Activated CD4-positive, alpha-beta memory T cell treated with anti-CD3 and anti-CD28 coated beads for 36 hours (primary cell): Measurements from ENCODE around the gene FAM171A2. TPM values are rescaled to one million over a fixed set of nuclear protein-coding genes. Genes with fewer than 3 reads are reported as not detected.
"Not testable (repeated sequence)": the region's sequence is repeated elsewhere in the genome, so short reads cannot be mapped to it uniquely, and the experiment has no call there.

ENCODE experiments used
- CTCF ChIA-PET: fragments of 350-600 bp; sonication (Branson Sonifier 250); formaldehyde crosslinking; loops from one replicate; lab custom pipeline; 2021; ENCODE audit warnings: antibody characterized with exemption, inconsistent platforms; lab: Charles Lee
- POLR2A ChIA-PET: fragments of 350-600 bp; sonication (Branson Sonifier 250); formaldehyde crosslinking; loops from one replicate; lab custom pipeline; 2021; ENCODE audit warnings: antibody characterized with exemption; lab: Charles Lee
- DNase-seq: peaks from one replicate; pipeline ENCODE4 v3.0.0-alpha.2; 2020
- H3K27ac Mint-ChIP-seq: one replicate; pipeline ENCODE4 v1.8.0; 2021; ENCODE audit warnings: mixed read lengths
- H3K27me3 Mint-ChIP-seq: one replicate; pipeline ENCODE4 v1.8.0; 2021; ENCODE audit warnings: mixed read lengths
- H3K36me3 Mint-ChIP-seq: one replicate; pipeline ENCODE4 v1.8.0; 2021; ENCODE audit warnings: mixed read lengths
- H3K4me1 Mint-ChIP-seq: one replicate; pipeline ENCODE4 v1.8.0; 2021; ENCODE audit warnings: low read depth, mixed read lengths
- H3K4me3 Mint-ChIP-seq: one replicate; pipeline ENCODE4 v1.8.0; 2021; ENCODE audit warnings: mild to moderate bottlenecking, mixed read lengths
- H3K9me3 Mint-ChIP-seq: one replicate; pipeline ENCODE4 v1.8.0; 2021; ENCODE audit warnings: mixed read lengths
- intact Hi-C: fragments of 100-400 bp; cut with micrococcal nuclease; formaldehyde crosslinking; loops from one replicate; pipeline ENCODE4 v1.15.1; 2023
- total RNA-seq, 2 experiments: library from RNA; stranded (reverse); gene quantifications; one replicate each; pipeline ENCODE4 v1.2.3, GENCODE V29; 2021

The FAM171A2 gene
- total RNA-seq, 2 experiments from 2014 or later, result 0.19 to 0.21 TPM

DNA sequence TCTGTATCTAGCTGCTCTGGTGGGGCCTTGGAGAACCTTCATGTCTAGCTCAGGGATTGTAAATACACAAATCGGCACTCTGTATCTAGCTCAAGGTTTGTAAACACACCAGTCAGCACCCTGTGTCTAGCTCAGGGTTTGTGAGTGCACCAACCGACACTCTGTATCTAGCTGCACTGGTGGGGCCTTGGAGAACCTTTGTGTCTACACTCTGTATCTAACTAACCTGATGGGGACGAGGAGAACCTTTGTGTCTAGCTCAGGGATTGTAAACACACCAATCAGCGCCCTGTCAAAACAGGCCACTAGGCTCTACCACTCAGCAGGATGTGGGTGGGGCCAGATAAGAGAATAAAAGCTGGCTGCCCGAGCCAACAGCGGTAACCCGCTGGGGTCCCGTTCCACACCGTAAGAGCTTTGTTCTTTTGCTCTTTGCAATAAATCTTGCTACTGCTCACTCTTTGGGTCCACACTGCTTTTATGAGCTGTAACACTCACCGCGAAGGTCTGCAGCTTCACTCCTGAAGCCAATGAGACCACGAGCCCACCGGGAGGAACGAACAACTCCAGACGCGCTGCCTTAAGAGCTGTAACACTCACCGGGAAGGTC is 5.9 kb upstream of the FAM171A2 start:
- intact Hi-C loops, H3K36me3 Mint-ChIP-seq, H3K9me3 Mint-ChIP-seq, H3K27ac Mint-ChIP-seq, H3K4me1 Mint-ChIP-seq, POLR2A ChIA-PET: not testable (repeated sequence)
- peak; percentile 35 for DNase-seq
- Mint-ChIP-seq H3K4me3 (peak overlapping the region; percentile 28), H3K27me3 (peaks cover 22% of the 10 kb centered on the region)
- CTCF ChIA-PET, result interaction anchor here (0.9 to 1.3 kb wide), 2 partner anchors 19 to 459 kb away, joined by 3 read pairs; no protein-coding TSS in a partner anchor

DNA sequence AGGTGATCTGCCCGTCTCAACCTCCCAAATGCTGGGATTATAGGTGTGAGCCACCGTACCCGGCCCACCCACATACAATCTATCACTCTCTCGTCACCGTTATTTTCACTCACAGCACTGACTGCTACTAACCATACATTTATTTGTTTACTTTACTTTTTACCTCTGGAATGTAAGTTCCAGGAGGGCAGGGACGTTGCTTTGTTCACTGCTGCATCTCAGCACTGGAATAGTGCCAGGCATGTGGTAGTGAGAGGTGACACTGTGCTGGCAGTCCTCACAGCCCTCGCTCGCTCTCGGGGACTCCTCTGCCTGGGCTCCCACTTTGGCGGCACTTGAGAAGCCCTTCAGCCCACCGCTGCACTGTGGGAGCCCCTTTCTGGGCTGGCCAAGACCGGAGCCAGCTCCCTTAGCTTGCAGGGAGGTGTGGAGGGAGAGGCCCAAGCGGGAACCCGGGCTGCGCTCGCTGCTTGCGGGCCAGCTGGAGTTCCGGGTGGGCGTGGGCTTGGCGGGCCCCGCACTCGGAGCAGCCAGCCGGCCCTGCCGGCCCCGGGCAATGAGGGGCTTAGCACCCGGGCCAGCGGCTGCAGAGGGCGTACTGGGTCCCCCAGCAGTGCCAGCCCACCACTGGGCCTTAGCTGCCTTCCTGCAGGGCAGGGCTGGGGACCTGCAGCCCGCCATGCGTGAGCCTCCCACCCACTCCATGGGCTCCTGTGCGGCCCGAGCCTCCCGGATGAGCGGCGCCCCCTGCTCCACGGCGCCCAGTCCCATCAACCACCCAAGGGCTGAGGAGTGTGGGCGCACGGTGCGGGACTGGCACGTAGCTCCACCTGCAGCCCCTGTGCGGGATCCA is 5.0 kb upstream of the FAM171A2 start:
- H3K4me1 Mint-ChIP-seq, H3K36me3 Mint-ChIP-seq, POLR2A ChIA-PET, CTCF ChIA-PET, H3K9me3 Mint-ChIP-seq, H3K4me3 Mint-ChIP-seq, DNase-seq, H3K27ac Mint-ChIP-seq, intact Hi-C loops: not testable (repeated sequence)
- H3K27me3 Mint-ChIP-seq, result peaks cover 19% of the 10 kb centered on the region

DNA sequence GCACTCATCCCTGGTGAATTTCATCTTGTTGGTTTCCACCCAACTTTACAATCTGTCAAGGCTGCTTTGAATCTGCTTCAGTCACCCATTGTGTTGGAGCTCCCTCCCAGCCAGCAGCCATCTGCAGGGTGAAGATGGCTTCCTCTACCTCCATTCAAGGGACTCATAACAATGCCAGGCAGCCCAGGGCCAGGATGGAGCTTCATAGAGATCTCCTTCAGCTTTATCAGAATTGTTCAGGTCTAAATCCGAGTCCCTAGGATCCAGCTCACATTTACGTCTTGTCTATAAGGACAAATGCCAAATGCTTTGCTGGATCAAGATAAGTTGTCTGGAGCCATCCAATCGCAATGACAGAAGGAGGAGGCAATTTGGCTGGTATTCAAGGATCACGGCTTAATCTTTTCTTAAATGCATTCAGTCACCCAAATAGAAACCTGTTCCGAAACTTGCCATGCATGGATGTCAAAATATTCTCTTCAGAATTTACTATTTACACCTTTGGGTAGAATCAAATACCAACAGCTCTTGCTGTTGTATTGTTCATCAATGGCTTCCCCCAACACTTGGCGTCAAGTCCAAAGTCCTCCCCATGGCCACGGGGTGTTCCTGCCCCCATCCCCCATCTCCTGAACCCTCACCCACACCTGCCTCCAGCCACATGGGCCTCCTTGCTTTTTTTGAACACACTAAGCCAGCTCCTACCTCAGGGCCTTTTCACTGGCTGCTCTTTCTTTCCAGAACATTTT is 3.8 kb upstream of the FAM171A2 start:
- CTCF ChIA-PET, result interaction anchor here (0.8 to 1.7 kb wide), 6 partner anchors 10 to 157 kb away, joined by 3 to 5 read pairs (median 4); no protein-coding TSS in a partner anchor
- intact Hi-C loops, result no loop called here
- Mint-ChIP-seq H3K4me1 (peaks cover 5% of the 10 kb centered on the region), H3K27ac (no peak overlapping the region), H3K9me3 (no peaks in the 10 kb centered on the region), H3K27me3 (peaks cover 20% of the 10 kb centered on the region), H3K36me3 (no peaks in the 10 kb centered on the region), H3K4me3 (no peak overlapping the region)
- POLR2A ChIA-PET, result interaction anchor here (0.7 kb wide), 1 partner anchor 18 kb away, joined by 3 read pairs; no protein-coding TSS in a partner anchor
- DNase-seq, result no peak

DNA sequence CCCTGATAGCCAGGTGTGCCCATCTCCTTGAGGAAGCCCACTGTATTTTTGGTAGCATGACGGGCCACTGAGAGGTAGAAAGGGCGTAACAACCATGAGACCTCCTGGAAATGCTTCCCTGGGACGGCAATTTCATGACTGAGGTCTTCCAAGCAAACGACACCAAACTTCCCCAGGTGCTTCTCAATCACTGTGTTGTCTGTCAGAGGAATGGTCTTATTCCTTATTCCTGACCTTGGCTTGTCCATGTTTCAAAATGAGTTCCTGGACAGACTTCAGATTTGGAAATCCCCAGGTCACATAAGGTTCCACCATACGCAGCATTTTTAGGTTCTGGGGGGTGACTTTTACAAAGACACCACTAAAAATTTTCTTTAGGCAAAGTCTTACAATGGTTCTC is 1.4 kb upstream of the FAM171A2 start:
- H3K27ac Mint-ChIP-seq, POLR2A ChIA-PET, H3K36me3 Mint-ChIP-seq, intact Hi-C loops, H3K9me3 Mint-ChIP-seq, DNase-seq, H3K4me1 Mint-ChIP-seq, H3K4me3 Mint-ChIP-seq: not testable (repeated sequence)
- H3K27me3 Mint-ChIP-seq, result peaks cover 21% of the 10 kb centered on the region
- CTCF ChIA-PET, result interaction anchor here (0.6 to 0.8 kb wide), 3 partner anchors 15 to 173 kb away, joined by 3 to 4 read pairs (median 3); no protein-coding TSS in a partner anchor

DNA sequence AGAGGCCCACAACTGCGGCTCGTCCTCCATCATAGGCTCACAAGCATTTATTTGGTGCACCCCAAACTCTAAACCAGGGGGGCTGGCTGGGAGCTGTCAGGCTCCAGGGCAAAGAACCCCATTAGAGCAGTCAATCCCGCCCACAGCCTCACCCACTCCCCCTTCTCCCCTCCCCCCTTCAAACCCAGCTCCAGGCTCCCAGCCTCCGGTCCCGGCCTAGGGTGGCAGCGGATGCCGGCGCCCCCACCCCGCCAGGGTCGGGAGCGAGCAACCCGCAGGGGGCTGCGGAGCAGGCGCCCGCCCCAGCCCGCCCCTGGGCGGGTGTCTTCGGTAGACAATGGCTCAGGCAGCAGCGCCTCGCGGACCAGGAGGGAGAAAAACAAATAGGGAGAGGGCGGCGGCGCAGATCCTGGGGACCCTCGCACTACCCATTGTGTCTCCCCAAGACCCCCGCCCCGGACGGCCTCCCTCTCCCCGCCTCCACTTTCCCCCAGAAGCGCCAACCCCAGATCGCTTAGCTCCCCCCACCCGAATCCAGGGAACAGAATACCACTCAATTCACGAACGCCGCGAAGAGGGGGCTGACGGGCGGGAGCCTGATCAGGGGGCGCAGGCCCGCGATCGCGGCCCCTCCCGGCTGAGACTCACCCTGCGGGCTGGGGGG is 572 bp downstream of the FAM171A2 start:
- peak; percentile 18 for DNase-seq
- Mint-ChIP-seq H3K4me3 (peak overlapping the region; percentile 61), H3K27ac (no peak overlapping the region), H3K36me3 (no peaks in the 10 kb centered on the region), H3K4me1 (peaks cover 4% of the 10 kb centered on the region), H3K9me3 (no peaks in the 10 kb centered on the region), H3K27me3 (peaks cover 15% of the 10 kb centered on the region)
- intact Hi-C loops, result loop anchor here (2.0 kb wide), 1 partner anchor 160 kb away; no protein-coding TSS in a partner anchor
- ChIA-PET CTCF (interaction anchor here (0.6 to 3.0 kb wide), 32 partner anchors 8 to 415 kb away, joined by 3 to 18 read pairs (median 4); partner anchors contain the start of genes GRN and ITGA2B), POLR2A (no interaction called here)

GRCh38 chr17:44362459-44362948 is 1.1 kb downstream of the FAM171A2 start:
- Mint-ChIP-seq H3K36me3 (no peaks in the 10 kb centered on the region), H3K4me3 (no peak overlapping the region), H3K4me1 (peaks cover 4% of the 10 kb centered on the region), H3K27me3 (peaks cover 15% of the 10 kb centered on the region), H3K27ac (no peak overlapping the region), H3K9me3 (no peaks in the 10 kb centered on the region)
- intact Hi-C loops, result loop anchor here (2.0 kb wide), 1 partner anchor 160 kb away; no protein-coding TSS in a partner anchor
- DNase-seq, result no peak
- POLR2A ChIA-PET, result no interaction called here
- CTCF ChIA-PET, result interaction anchor here (1.1 to 3.0 kb wide), 9 partner anchors 8 to 169 kb away, joined by 3 to 18 read pairs (median 6); partner anchors contain the start of gene GRN

DNA sequence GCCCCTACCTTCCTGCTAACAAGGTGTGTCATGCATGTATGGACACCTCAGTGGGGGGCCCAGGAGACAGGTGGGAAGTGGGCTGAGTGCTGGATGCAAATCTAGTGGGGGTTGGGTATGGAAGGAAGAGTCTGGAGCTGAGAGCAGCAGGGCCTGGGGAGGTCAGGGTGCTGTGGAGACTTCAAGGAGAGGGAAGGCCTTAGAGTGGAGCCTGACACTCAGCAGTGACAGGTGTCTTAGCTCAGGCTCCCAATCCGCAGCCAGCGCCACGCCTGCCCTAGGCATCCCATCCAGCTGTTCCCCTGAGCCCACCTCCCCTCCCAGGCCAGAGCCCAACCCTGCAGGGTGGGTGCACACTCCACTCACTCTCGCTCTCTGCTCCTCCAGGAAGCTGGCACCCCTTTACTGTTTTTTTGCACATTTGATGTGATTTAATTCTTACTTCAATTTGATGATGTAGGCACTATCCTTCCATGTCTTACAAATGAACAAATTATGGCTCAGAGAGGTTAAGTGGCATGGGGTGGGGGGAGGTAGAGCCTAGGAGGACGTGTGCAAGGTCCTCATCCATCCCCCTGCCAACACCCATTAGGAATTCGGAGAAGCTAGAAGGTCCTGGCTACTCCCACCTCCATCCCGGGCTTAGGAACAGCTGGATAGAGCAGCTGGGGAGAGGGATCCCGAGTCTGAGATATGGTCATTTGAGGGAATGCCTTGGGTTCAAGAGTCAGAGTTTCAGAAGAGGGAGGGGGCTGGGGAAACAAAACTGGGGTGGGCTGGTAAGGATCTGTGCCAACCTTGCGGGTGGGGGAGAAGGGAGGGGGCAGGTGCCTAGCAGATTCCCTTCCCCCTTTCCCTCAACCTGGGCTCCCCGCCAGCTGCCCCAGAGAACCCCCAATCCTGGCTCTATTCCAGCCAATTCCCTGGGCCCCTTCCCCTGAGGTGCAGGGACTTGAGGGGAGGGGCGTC is 2.1 kb downstream of the FAM171A2 start:
- intact Hi-C loops, result loop anchor here (2.0 kb wide), 1 partner anchor 161 kb away; no protein-coding TSS in a partner anchor
- Mint-ChIP-seq H3K4me3 (no peak overlapping the region), H3K9me3 (no peaks in the 10 kb centered on the region), H3K27ac (no peak overlapping the region), H3K36me3 (no peaks in the 10 kb centered on the region), H3K4me1 (peaks cover 4% of the 10 kb centered on the region), H3K27me3 (peaks cover 15% of the 10 kb centered on the region)
- POLR2A ChIA-PET, result no interaction called here
- DNase-seq, result no peak
- CTCF ChIA-PET, result interaction anchor here (1.0 to 3.0 kb wide), 5 partner anchors 10 to 163 kb away, joined by 3 to 18 read pairs (median 10); partner anchors contain the start of gene GRN

DNA sequence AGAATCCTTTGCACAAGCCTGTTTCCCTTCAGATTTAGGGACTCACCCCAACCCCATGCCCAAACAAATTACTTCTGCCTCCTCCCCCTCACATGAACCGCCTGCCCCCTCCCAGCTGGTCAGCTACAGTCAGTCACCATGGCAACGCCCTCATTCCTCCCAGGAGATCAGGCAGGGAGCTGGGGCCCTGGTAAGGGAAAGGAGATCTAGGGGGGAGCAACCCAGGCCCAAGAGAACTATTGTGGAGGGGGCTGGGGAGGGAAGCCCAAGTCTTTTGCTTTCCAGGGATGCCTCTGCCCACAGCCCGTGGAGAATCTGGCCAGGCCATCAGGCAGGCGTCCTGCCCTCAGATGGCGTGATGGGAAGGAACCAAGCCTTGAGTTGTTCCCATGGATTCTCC is 2.8 kb downstream of the FAM171A2 start:
- intact Hi-C loops, result no loop called here
- Mint-ChIP-seq H3K27ac (no peak overlapping the region), H3K4me3 (no peak overlapping the region), H3K27me3 (peaks cover 13% of the 10 kb centered on the region), H3K36me3 (no peaks in the 10 kb centered on the region), H3K9me3 (no peaks in the 10 kb centered on the region), H3K4me1 (peaks cover 4% of the 10 kb centered on the region)
- ChIA-PET CTCF (interaction anchor here (1.0 to 3.0 kb wide), 3 partner anchors 16 to 162 kb away, joined by 3 to 18 read pairs (median 3); partner anchors contain the start of gene GRN), POLR2A (no interaction called here)
- no peak for DNase-seq

- H3K27me3 Mint-ChIP-seq, result peaks cover 12% of the 10 kb centered on the region
- H3K4me1 Mint-ChIP-seq, result peaks cover 4% of the 10 kb centered on the region
- no peak overlapping the region for H3K27ac Mint-ChIP-seq
- H3K36me3 Mint-ChIP-seq, result no peaks in the 10 kb centered on the region
- no peaks in the 10 kb centered on the region for H3K9me3 Mint-ChIP-seq
- ChIA-PET POLR2A (no interaction called here), CTCF (interaction anchor here (1.0 to 1.5 kb wide), 2 partner anchors 33 to 162 kb away, joined by 3 read pairs; no protein-coding TSS in a partner anchor)
- no peak for DNase-seq
- no peak overlapping the region for H3K4me3 Mint-ChIP-seq
- intact Hi-C loops, result no loop called here
These were observed 3.5 kb downstream of the FAM171A2 start for GRCh38 chr17:44360144-44360533.

- DNase-seq, result no peak
- Mint-ChIP-seq H3K4me1 (peaks cover 4% of the 10 kb centered on the region), H3K36me3 (no peaks in the 10 kb centered on the region), H3K27ac (no peak overlapping the region), H3K4me3 (no peak overlapping the region), H3K27me3 (peaks cover 8% of the 10 kb centered on the region), H3K9me3 (no peaks in the 10 kb centered on the region)
- intact Hi-C loops, result no loop called here
- ChIA-PET POLR2A (no interaction called here), CTCF (interaction anchor here (2.1 kb wide), 1 partner anchor 12 kb away, joined by 8 read pairs; no protein-coding TSS in a partner anchor)
These were observed 4.1 kb downstream of the FAM171A2 start for GRCh38 chr17:44359458-44360143.
